ENCODE results near the gene TCF3. TPM values are rescaled to one million over a fixed set of nuclear protein-coding genes. Genes with fewer than 3 reads are reported as not detected.

The TCF3 gene
- total and polyA plus RNA-seq, 2 of the 8 experiments (the other 6 are each of a cell fraction or from before 2014, with no cell fraction given) = 241 to 348 TPM

- TF ChIP-seq, protein P1, sequence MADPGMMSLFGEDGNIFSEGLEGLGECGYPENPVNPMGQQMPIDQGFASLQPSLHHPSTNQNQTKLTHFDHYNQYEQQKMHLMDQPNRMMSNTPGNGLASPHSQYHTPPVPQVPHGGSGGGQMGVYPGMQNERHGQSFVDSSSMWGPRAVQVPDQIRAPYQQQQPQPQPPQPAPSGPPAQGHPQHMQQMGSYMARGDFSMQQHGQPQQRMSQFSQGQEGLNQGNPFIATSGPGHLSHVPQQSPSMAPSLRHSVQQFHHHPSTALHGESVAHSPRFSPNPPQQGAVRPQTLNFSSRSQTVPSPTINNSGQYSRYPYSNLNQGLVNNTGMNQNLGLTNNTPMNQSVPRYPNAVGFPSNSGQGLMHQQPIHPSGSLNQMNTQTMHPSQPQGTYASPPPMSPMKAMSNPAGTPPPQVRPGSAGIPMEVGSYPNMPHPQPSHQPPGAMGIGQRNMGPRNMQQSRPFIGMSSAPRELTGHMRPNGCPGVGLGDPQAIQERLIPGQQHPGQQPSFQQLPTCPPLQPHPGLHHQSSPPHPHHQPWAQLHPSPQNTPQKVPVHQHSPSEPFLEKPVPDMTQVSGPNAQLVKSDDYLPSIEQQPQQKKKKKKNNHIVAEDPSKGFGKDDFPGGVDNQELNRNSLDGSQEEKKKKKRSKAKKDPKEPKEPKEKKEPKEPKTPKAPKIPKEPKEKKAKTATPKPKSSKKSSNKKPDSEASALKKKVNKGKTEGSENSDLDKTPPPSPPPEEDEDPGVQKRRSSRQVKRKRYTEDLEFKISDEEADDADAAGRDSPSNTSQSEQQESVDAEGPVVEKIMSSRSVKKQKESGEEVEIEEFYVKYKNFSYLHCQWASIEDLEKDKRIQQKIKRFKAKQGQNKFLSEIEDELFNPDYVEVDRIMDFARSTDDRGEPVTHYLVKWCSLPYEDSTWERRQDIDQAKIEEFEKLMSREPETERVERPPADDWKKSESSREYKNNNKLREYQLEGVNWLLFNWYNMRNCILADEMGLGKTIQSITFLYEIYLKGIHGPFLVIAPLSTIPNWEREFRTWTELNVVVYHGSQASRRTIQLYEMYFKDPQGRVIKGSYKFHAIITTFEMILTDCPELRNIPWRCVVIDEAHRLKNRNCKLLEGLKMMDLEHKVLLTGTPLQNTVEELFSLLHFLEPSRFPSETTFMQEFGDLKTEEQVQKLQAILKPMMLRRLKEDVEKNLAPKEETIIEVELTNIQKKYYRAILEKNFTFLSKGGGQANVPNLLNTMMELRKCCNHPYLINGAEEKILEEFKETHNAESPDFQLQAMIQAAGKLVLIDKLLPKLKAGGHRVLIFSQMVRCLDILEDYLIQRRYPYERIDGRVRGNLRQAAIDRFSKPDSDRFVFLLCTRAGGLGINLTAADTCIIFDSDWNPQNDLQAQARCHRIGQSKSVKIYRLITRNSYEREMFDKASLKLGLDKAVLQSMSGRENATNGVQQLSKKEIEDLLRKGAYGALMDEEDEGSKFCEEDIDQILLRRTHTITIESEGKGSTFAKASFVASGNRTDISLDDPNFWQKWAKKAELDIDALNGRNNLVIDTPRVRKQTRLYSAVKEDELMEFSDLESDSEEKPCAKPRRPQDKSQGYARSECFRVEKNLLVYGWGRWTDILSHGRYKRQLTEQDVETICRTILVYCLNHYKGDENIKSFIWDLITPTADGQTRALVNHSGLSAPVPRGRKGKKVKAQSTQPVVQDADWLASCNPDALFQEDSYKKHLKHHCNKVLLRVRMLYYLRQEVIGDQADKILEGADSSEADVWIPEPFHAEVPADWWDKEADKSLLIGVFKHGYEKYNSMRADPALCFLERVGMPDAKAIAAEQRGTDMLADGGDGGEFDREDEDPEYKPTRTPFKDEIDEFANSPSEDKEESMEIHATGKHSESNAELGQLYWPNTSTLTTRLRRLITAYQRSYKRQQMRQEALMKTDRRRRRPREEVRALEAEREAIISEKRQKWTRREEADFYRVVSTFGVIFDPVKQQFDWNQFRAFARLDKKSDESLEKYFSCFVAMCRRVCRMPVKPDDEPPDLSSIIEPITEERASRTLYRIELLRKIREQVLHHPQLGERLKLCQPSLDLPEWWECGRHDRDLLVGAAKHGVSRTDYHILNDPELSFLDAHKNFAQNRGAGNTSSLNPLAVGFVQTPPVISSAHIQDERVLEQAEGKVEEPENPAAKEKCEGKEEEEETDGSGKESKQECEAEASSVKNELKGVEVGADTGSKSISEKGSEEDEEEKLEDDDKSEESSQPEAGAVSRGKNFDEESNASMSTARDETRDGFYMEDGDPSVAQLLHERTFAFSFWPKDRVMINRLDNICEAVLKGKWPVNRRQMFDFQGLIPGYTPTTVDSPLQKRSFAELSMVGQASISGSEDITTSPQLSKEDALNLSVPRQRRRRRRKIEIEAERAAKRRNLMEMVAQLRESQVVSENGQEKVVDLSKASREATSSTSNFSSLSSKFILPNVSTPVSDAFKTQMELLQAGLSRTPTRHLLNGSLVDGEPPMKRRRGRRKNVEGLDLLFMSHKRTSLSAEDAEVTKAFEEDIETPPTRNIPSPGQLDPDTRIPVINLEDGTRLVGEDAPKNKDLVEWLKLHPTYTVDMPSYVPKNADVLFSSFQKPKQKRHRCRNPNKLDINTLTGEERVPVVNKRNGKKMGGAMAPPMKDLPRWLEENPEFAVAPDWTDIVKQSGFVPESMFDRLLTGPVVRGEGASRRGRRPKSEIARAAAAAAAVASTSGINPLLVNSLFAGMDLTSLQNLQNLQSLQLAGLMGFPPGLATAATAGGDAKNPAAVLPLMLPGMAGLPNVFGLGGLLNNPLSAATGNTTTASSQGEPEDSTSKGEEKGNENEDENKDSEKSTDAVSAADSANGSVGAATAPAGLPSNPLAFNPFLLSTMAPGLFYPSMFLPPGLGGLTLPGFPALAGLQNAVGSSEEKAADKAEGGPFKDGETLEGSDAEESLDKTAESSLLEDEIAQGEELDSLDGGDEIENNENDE (IDR thresholded peaks at IDR 0.05; ENCODE audit: insufficient replicate concordance, low read length) = no peak
- no peak for TF ChIP-seq POLR2A (IDR thresholded peaks at IDR 0.05; ENCODE audit: control extremely low read depth in 1 of 2, low read depth in 2 of 2, low read length in 2 of 2)
These were observed 47.8 kb upstream of the TCF3 start (continued) for GRCh38 chr19:1699998-1700732.

Measured in H1 (cell line).